ENCODE measurements around the gene DST.

GRCh38 chr6:56529594-56530191 is 113.0 kb downstream of the DST start:
- no peak for TF ChIP-seq CTCF (IDR thresholded peaks at IDR 0.05; ENCODE audit: low read length)
- TF ChIP-seq EZH2 (IDR thresholded peaks at IDR 0.05; ENCODE audit: borderline replicate concordance, low read length): no peak
